ENCODE measurements around the gene INS. TPM values are rescaled to one million over a fixed set of nuclear protein-coding genes. Genes with fewer than 3 reads are reported as not detected.

INS gene
- total RNA-seq, 4 donors from 2014 or later = not detected

- TF ChIP-seq EP300 (IDR thresholded peaks at IDR 0.05) (no peak), POLR2A (IDR thresholded peaks at IDR 0.05) (no peak), POLR2AphosphoS5 (IDR thresholded peaks at IDR 0.05) (no peak)
- TF ChIP-seq, protein P1, sequence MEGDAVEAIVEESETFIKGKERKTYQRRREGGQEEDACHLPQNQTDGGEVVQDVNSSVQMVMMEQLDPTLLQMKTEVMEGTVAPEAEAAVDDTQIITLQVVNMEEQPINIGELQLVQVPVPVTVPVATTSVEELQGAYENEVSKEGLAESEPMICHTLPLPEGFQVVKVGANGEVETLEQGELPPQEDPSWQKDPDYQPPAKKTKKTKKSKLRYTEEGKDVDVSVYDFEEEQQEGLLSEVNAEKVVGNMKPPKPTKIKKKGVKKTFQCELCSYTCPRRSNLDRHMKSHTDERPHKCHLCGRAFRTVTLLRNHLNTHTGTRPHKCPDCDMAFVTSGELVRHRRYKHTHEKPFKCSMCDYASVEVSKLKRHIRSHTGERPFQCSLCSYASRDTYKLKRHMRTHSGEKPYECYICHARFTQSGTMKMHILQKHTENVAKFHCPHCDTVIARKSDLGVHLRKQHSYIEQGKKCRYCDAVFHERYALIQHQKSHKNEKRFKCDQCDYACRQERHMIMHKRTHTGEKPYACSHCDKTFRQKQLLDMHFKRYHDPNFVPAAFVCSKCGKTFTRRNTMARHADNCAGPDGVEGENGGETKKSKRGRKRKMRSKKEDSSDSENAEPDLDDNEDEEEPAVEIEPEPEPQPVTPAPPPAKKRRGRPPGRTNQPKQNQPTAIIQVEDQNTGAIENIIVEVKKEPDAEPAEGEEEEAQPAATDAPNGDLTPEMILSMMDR (IDR thresholded peaks at IDR 0.05) = no peak
- 67% methylated on average over 3 of the region's 18 CpGs; no CpG with 5 or more reads in 1 of the 2 donors for WGBS, 2 donors (ENCODE audit: low coverage in 1 of 2)
- H3K4me3 ChIP-seq = no peak overlapping the region
- peaks cover 64% of the 10 kb centered on the region for H3K27me3 ChIP-seq
- no peaks in the 10 kb centered on the region for H3K4me1 ChIP-seq
- ATAC-seq = no peak
- no peak overlapping the region for H3K27ac ChIP-seq
- H3K9me3 ChIP-seq = no peaks in the 10 kb centered on the region
- no peaks in the 10 kb centered on the region for H3K36me3 ChIP-seq
These were observed 16.1 kb upstream of the INS start for GRCh38 chr11:2177076-2177475.

- H3K36me3 ChIP-seq = no peaks in the 10 kb centered on the region
- 93 to 94% methylated on average over 5 to 7 of the region's 14 CpGs for WGBS, 2 donors (ENCODE audit: low coverage in 1 of 2)
- no peaks in the 10 kb centered on the region for H3K9me3 ChIP-seq
- H3K4me3 ChIP-seq = no peak overlapping the region
- H3K27me3 ChIP-seq = peaks cover 63% of the 10 kb centered on the region
- no peak overlapping the region for H3K27ac ChIP-seq
- H3K4me1 ChIP-seq = no peaks in the 10 kb centered on the region
- TF ChIP-seq POLR2A (IDR thresholded peaks at IDR 0.05) = no peak
- TF ChIP-seq EP300 (IDR thresholded peaks at IDR 0.05) = no peak
- TF ChIP-seq, protein P1 (IDR thresholded peaks at IDR 0.05) = no peak
- TF ChIP-seq POLR2AphosphoS5 (IDR thresholded peaks at IDR 0.05) = no peak
- no peak for ATAC-seq
These were observed 15.4 kb upstream of the INS start for GRCh38 chr11:2176389-2176900.

DNA sequence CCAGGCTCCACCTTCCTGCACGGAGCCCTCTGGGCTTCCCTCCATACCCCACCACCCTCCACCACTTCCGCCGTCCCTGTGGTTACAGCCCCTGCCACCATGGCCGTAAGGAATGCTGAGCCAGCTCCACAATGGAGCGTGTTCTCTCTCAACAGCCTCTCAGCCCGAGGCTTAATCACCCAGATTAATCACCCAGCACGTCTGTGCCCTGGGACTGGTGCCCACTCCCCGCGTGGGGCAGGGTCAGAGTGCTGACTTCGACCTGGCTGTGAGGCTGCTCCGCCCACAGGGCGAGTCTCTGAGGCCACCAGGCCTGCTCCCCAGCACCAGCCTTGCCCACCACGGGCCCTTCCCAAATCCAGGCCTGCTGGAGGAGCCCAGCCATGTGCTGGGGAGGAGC, 14.7 kb upstream of the INS start:
- 24% methylated on average over 6 of the region's 13 CpGs; no CpG with 5 or more reads in 1 of the 2 donors for WGBS, 2 donors (ENCODE audit: low coverage in 1 of 2)

GRCh38 chr11:2174361-2174760, 13.4 kb upstream of the INS start:
- TF ChIP-seq, protein P1 (IDR thresholded peaks at IDR 0.05) = no peak
- no peak for ATAC-seq
- WGBS, 2 donors (ENCODE audit: low coverage in 1 of 2) = 60% methylated on average over 1 of the region's 11 CpGs; no CpG with 5 or more reads in 1 of the 2 donors
- Histone ChIP-seq H3K27me3 (peaks cover 58% of the 10 kb centered on the region), H3K4me3 (no peak overlapping the region), H3K4me1 (no peaks in the 10 kb centered on the region), H3K27ac (no peak overlapping the region), H3K9me3 (no peaks in the 10 kb centered on the region), H3K36me3 (no peaks in the 10 kb centered on the region)

More for the DNA sequence above, 14.7 kb upstream of the INS start:
- Histone ChIP-seq H3K9me3 (no peaks in the 10 kb centered on the region), H3K4me1 (no peaks in the 10 kb centered on the region), H3K4me3 (no peak overlapping the region), H3K27ac (no peak overlapping the region), H3K27me3 (peaks cover 58% of the 10 kb centered on the region), H3K36me3 (no peaks in the 10 kb centered on the region)
- TF ChIP-seq POLR2A (IDR thresholded peaks at IDR 0.05) (no peak), POLR2AphosphoS5 (IDR thresholded peaks at IDR 0.05) (no peak), EP300 (IDR thresholded peaks at IDR 0.05) (no peak)
- TF ChIP-seq, protein P1 (IDR thresholded peaks at IDR 0.05) = no peak
- ATAC-seq = no peak

- Histone ChIP-seq H3K4me3 (no peak overlapping the region), H3K36me3 (no peaks in the 10 kb centered on the region), H3K4me1 (no peaks in the 10 kb centered on the region), H3K27ac (no peak overlapping the region), H3K9me3 (no peaks in the 10 kb centered on the region), H3K27me3 (peaks cover 58% of the 10 kb centered on the region)
- WGBS, 2 donors (ENCODE audit: low coverage in 1 of 2) = 20 to 68% methylated on average over 2 to 3 of the region's 11 CpGs
- no peak for TF ChIP-seq POLR2A (IDR thresholded peaks at IDR 0.05)
- TF ChIP-seq, protein P1 (IDR thresholded peaks at IDR 0.05) = no peak
- no peak for TF ChIP-seq EP300 (IDR thresholded peaks at IDR 0.05)
- no peak for TF ChIP-seq POLR2AphosphoS5 (IDR thresholded peaks at IDR 0.05)
- ATAC-seq = no peak
These were observed 12.8 kb upstream of the INS start for GRCh38 chr11:2173761-2174160.
